A673 (cell line): ENCODE measurements around the gene THSD4. TPM values are rescaled to one million over a fixed set of nuclear protein-coding genes. Genes with fewer than 3 reads are reported as not detected.

Source experiments
- BruUV-seq: library from RNA; stranded (reverse); fragments of 400-500 nt; replicated peaks from 2 replicates; lab custom pipeline; 2021; lab: Mats Ljungman, UMichigan
- CTCF ChIA-PET: fragments of 300-600 bp; sonication (Branson Sonifier 250); formaldehyde crosslinking; loops from one replicate; lab custom pipeline; 2022; ENCODE audit warnings: antibody characterized with exemption; lab: Charles Lee
- POLR2A ChIA-PET: fragments of 300-600 bp; sonication (Branson Sonifier 250); formaldehyde crosslinking; loops from one replicate; lab custom pipeline; 2022; ENCODE audit warnings: antibody characterized with exemption; ENCODE audit not compliant: low non-redundant PET; lab: Charles Lee
- DNase-seq: peaks from one replicate; pipeline ENCODE4 v3.0.0-alpha.2; 2015; ENCODE audit warnings: low spot score
- H3K27ac ChIP-seq: fragments of 200-600 bp; sonication (generic); 2 replicates; pipeline ENCODE4 v1.5.1; 2016; ENCODE audit warnings: mixed run types, low read depth, mild to moderate bottlenecking, mixed read lengths, antibody characterized with exemption, low read length; ENCODE audit not compliant: poor library complexity, severe bottlenecking
- H3K27me3 ChIP-seq: fragments of 200-600 bp; sonication (generic); replicated peaks from 2 replicates; pipeline ENCODE4 v1.6.1; 2017; ENCODE audit warnings: mixed run types, low read depth, mild to moderate bottlenecking, mixed read lengths, antibody characterized with exemption, low read length; ENCODE audit not compliant: insufficient read depth, poor library complexity
- H3K36me3 ChIP-seq: fragments of 200-600 bp; sonication (generic); 2 replicates; pipeline ENCODE4 v1.6.1; 2016; ENCODE audit warnings: mixed run types, mild to moderate bottlenecking, mixed read lengths, antibody characterized with exemption, low read length; ENCODE audit not compliant: insufficient read depth, poor library complexity, severe bottlenecking
- H3K4me1 ChIP-seq: fragments of 200-600 bp; sonication (generic); 2 replicates; pipeline ENCODE4 v1.6.1; 2017; ENCODE audit warnings: mixed run types, mild to moderate bottlenecking, mixed read lengths, antibody characterized with exemption, low read length; ENCODE audit not compliant: insufficient read depth, poor library complexity, severe bottlenecking
- H3K4me3 ChIP-seq: fragments of 200-600 bp; sonication (generic); 2 replicates; pipeline ENCODE4 v1.5.1; 2016; ENCODE audit warnings: low read depth, mixed run types, mild to moderate bottlenecking, mixed read lengths, low read length; ENCODE audit not compliant: poor library complexity, severe bottlenecking
- H3K9me3 ChIP-seq: fragments of 200-600 bp; sonication (generic); 2 replicates; pipeline ENCODE4 v1.6.1; 2016; ENCODE audit warnings: mixed run types, low read depth, mild to moderate bottlenecking, mixed read lengths, antibody characterized with exemption, low read length; ENCODE audit not compliant: poor library complexity, severe bottlenecking
- EZH2 ChIP-seq: fragments of 200-600 bp; sonication (generic); IDR thresholded peaks from 2 replicates; pipeline ENCODE4 v1.6.1; 2017; ENCODE audit warnings: borderline replicate concordance, low read depth, mild to moderate bottlenecking, mixed read lengths, antibody characterized with exemption, low read length; ENCODE audit not compliant: poor library complexity, severe bottlenecking
- intact Hi-C: fragments of 100-400 bp; cut with micrococcal nuclease; formaldehyde crosslinking; loops from one replicate; pipeline ENCODE4 v1.10.0; 2022; ENCODE audit not compliant: unreplicated experiment
- total RNA-seq: library from RNA; stranded (reverse); gene quantifications from 2 replicates; pipeline ENCODE4 v1.2.3, GENCODE V29; 2021
- TF ChIP-seq, protein P1 (sequence below): fragments of 300-800, 200-600 bp; sonication (generic); conservative IDR thresholded peaks from 2 replicates; pipeline ENCODE4 v1.5.1; 2017; ENCODE audit warnings: low read depth, mild to moderate bottlenecking, antibody characterized with exemption, low read length, moderate library complexity, mixed read lengths

THSD4 gene
- total RNA-seq, 1 experiment from 2014 or later, result 2.4 TPM

GRCh38 chr15:71116366-71116765 lies 1.1 kb downstream of the THSD4 start:
- no peaks in the 10 kb centered on the region for H3K9me3 ChIP-seq
- CTCF ChIA-PET, result no interaction called here
- POLR2A ChIA-PET, result no interaction called here
- TF ChIP-seq, protein P1, sequence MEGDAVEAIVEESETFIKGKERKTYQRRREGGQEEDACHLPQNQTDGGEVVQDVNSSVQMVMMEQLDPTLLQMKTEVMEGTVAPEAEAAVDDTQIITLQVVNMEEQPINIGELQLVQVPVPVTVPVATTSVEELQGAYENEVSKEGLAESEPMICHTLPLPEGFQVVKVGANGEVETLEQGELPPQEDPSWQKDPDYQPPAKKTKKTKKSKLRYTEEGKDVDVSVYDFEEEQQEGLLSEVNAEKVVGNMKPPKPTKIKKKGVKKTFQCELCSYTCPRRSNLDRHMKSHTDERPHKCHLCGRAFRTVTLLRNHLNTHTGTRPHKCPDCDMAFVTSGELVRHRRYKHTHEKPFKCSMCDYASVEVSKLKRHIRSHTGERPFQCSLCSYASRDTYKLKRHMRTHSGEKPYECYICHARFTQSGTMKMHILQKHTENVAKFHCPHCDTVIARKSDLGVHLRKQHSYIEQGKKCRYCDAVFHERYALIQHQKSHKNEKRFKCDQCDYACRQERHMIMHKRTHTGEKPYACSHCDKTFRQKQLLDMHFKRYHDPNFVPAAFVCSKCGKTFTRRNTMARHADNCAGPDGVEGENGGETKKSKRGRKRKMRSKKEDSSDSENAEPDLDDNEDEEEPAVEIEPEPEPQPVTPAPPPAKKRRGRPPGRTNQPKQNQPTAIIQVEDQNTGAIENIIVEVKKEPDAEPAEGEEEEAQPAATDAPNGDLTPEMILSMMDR, result no peak
- H3K4me3 ChIP-seq, result peak overlapping the region; percentile 52
- no peak for DNase-seq
- H3K4me1 ChIP-seq, result peaks cover 4% of the 10 kb centered on the region
- no peaks in the 10 kb centered on the region for H3K36me3 ChIP-seq
- H3K27me3 ChIP-seq, result peaks cover 8% of the 10 kb centered on the region
- no peak overlapping the region for H3K27ac ChIP-seq
- intact Hi-C loops, result no loop called here
- no TSS peak for BruUV-seq

DNA sequence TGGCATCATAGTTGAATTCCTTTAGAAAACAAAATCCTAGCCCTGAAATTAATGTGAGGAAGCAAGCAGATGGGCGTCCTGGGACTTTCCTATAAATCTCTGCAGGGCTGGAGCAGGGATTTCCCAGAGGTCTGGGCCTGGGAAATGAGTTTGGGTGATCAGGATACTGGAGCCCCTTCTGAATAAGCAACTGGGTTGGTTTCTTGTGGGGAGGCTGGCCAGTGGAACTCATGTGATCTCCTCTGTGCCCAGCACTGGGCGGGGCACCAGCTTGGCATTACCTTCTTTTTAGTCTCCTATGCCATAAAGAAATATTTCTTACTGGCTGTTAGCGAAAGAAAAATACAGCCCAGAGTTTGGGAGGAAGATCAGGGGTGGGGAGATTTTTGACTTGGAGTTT lies 1.7 kb downstream of the THSD4 start:
- ChIA-PET POLR2A (no interaction called here), CTCF (no interaction called here)

DNA sequence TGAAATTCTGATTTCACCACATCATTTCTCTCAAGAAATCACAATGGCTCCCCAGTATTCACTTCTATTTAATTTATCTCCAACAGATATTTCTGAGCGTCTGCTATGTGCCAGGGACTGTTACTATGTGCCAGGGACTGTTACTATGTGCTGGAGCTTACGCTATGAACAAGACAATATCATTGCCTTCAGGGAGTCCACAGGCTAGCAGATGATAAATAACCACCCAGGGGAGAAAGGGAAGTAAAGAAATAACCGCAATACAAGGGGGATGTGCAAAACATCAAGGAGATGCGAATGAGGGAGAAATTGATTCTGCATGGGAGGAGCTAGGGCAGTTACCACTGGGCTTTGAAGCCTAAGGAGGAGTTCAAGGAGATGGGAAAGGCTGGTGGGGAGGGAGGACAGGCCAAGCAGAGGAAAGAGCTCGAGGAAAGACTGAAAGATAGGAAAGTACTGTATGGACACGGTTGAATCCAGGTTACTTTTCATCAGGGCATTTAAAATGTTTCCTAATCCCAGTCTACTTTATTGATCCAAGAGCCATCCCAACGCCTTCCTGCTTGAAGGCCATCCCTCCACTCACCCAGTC lies 2.5 kb downstream of the THSD4 start:
- no peak for DNase-seq
- POLR2A ChIA-PET, result no interaction called here
- BruUV-seq, result no TSS peak

More for the DNA sequence above, 1.7 kb downstream of the THSD4 start:
- Histone ChIP-seq H3K27ac (no peak overlapping the region), H3K4me1 (peaks cover 4% of the 10 kb centered on the region), H3K4me3 (no peak overlapping the region), H3K27me3 (peaks cover 8% of the 10 kb centered on the region), H3K36me3 (no peaks in the 10 kb centered on the region), H3K9me3 (no peaks in the 10 kb centered on the region)
- TF ChIP-seq, protein P1, result no peak
- TF ChIP-seq EZH2, result no peak
- BruUV-seq, result no TSS peak
- intact Hi-C loops, result no loop called here
- DNase-seq, result no peak

More for the DNA sequence above, 2.5 kb downstream of the THSD4 start:
- Histone ChIP-seq H3K27ac (no peak overlapping the region), H3K4me3 (no peak overlapping the region), H3K36me3 (no peaks in the 10 kb centered on the region), H3K4me1 (peaks cover 4% of the 10 kb centered on the region), H3K27me3 (peaks cover 8% of the 10 kb centered on the region), H3K9me3 (no peaks in the 10 kb centered on the region)
- intact Hi-C loops, result no loop called here
- CTCF ChIA-PET, result no interaction called here
- no peak for TF ChIP-seq EZH2
- TF ChIP-seq, protein P1, result no peak
